CD4-positive, alpha-beta T cell treated with Interferon gamma for 1 hour (primary cell): ENCODE measurements around the gene SH3BP4.
A peak's percentile ranks its signal among the peaks of the same experiment; 100 is the strongest.
"Not testable (repeated sequence)": the region's sequence is repeated elsewhere in the genome, so short reads cannot be mapped to it uniquely, and the experiment has no call there.

Experiments used
- DNase-seq: peaks from one replicate; pipeline ENCODE4 v3.0.0-alpha.2; 2020

SH3BP4 gene

GRCh38 chr2:235043762-235044500 is 92.1 kb downstream of the SH3BP4 start:
- DNase-seq: peak; percentile 56

- no peak for DNase-seq
Measured at GRCh38 chr2:235044501-235045271, 92.9 kb downstream of the SH3BP4 start.

- peak; percentile 63 for DNase-seq
Measured at GRCh38 chr2:235045336-235045972, 93.6 kb downstream of the SH3BP4 start.

- DNase-seq: no peak
Measured at GRCh38 chr2:235045973-235046343, 94.1 kb downstream of the SH3BP4 start.

GRCh38 chr2:235046589-235046988 is 94.8 kb downstream of the SH3BP4 start:
- no peak for DNase-seq

- DNase-seq: no peak
Measured at GRCh38 chr2:235047171-235048160, 95.6 kb downstream of the SH3BP4 start.

- DNase-seq: no peak
Measured at GRCh38 chr2:235048549-235048948, 96.7 kb downstream of the SH3BP4 start.

GRCh38 chr2:235049069-235049468 is 97.3 kb downstream of the SH3BP4 start:
- DNase-seq: no peak

GRCh38 chr2:235049719-235050118 is 97.9 kb downstream of the SH3BP4 start:
- DNase-seq: no peak

GRCh38 chr2:235050980-235051351 is 99.1 kb downstream of the SH3BP4 start:
- DNase-seq: peak; percentile 64

GRCh38 chr2:235051436-235052260 is 99.8 kb downstream of the SH3BP4 start:
- DNase-seq: no peak

GRCh38 chr2:235052514-235053354 is 100.9 kb downstream of the SH3BP4 start:
- no peak for DNase-seq

GRCh38 chr2:235053651-235054050 is 101.8 kb downstream of the SH3BP4 start:
- no peak for DNase-seq

GRCh38 chr2:235054475-235054874 is 102.7 kb downstream of the SH3BP4 start:
- DNase-seq: no peak

GRCh38 chr2:235054919-235055318 is 103.1 kb downstream of the SH3BP4 start:
- no peak for DNase-seq

- DNase-seq: no peak
Measured at GRCh38 chr2:235055891-235056516, 104.2 kb downstream of the SH3BP4 start.

GRCh38 chr2:235056768-235057167 is 105.0 kb downstream of the SH3BP4 start:
- no peak for DNase-seq

- not testable (repeated sequence) for DNase-seq
Measured at GRCh38 chr2:235057616-235058015, 105.8 kb downstream of the SH3BP4 start.

- DNase-seq: no peak
Measured at GRCh38 chr2:235059161-235059560, 107.3 kb downstream of the SH3BP4 start.

- no peak for DNase-seq
Measured at GRCh38 chr2:235061656-235062055, 109.8 kb downstream of the SH3BP4 start.
